SK-N-SH (cell line): ENCODE data around the gene OLFML3. TPM values are rescaled to one million over a fixed set of nuclear protein-coding genes. Genes with fewer than 3 reads are reported as not detected.

Experiments used
- CTCF ChIA-PET: fragments of 300-600, 350-600 bp; formaldehyde crosslinking; extraction: SDS; loops from one replicate; lab custom pipeline; 2021; lab: Yijun Ruan, JAX
- POLR2A ChIA-PET: fragments of 350-600 bp; sonication (Branson Sonifier 250); formaldehyde crosslinking; extraction: SDS; loops from one replicate; lab custom pipeline; 2020; ENCODE audit warnings: antibody characterized with exemption, inconsistent platforms; lab: Yijun Ruan, JAX
- DNase-seq: peaks from one replicate; pipeline ENCODE4 v3.0.0; 2012
- H2AFZ ChIP-seq: fragments of 200-600 bp; sonication (generic); 2 replicates; pipeline ENCODE4 v1.8.1; 2016; ENCODE audit warnings: antibody characterized with exemption, mild to moderate bottlenecking, low read depth
- H3F3A ChIP-seq: fragments of 200-600 bp; sonication (generic); replicated peaks from 2 replicates; pipeline ENCODE3; 2016; ENCODE audit warnings: antibody characterized with exemption, mild to moderate bottlenecking; ENCODE audit not compliant: insufficient read depth
- H3K27ac ChIP-seq, 2 experiments: fragments of 200-500 bp in 1 of 2; fragments of 200-600 bp in 1 of 2; sonication (Bioruptor generic) in 1 of 2; sonication (generic), shearing (Covaris generic) in 1 of 2; 2 replicates each; pipeline versions ENCODE4 v1.5.1 to v1.6.1; 2014 to 2016; ENCODE audit warnings: low read depth in 2 of 2, inconsistent platforms in 1 of 2, low read length in 1 of 2, mild to moderate bottlenecking in 1 of 2, mixed read lengths in 1 of 2
- H3K27me3 ChIP-seq: fragments of 200-600 bp; sonication (generic), shearing (Covaris generic); 2 replicates; pipeline ENCODE4 v1.6.1; 2016; ENCODE audit warnings: mixed run types; ENCODE audit not compliant: insufficient read depth
- H3K36me3 ChIP-seq, 2 experiments: fragments of 200-500 bp in 1 of 2; fragments of 200-600 bp in 1 of 2; sonication (Bioruptor generic) in 1 of 2; sonication (generic) in 1 of 2; replicated peaks in 1 of 2; 2 replicates each; pipeline versions ENCODE3 to v1.5.1; 2014 to 2016; ENCODE audit warnings: low read length in 1 of 2, mild to moderate bottlenecking in 1 of 2; ENCODE audit not compliant: insufficient read depth in 2 of 2, control insufficient read depth in 1 of 2
- H3K4me1 ChIP-seq, 2 experiments: fragments of 200-500 bp in 1 of 2; fragments of 200-600 bp in 1 of 2; sonication (Bioruptor generic) in 1 of 2; sonication (generic), shearing (Covaris generic) in 1 of 2; 2 replicates each; pipeline versions ENCODE4 v1.5.1 to v1.6.1; 2014 to 2016; ENCODE audit warnings: low read depth in 1 of 2, low read length in 1 of 2, mixed run types in 1 of 2; ENCODE audit not compliant: insufficient read depth in 2 of 2, control insufficient read depth in 1 of 2
- H3K4me2 ChIP-seq: fragments of 200-600 bp; sonication (generic), shearing (Covaris generic); 2 replicates; pipeline ENCODE4 v1.6.1; 2017; ENCODE audit warnings: mixed run types
- H3K4me3 ChIP-seq, 2 experiments: fragments of 200-500 bp in 1 of 2; fragments of 200-600 bp in 1 of 2; sonication (Bioruptor generic) in 1 of 2; sonication (generic), shearing (Covaris generic) in 1 of 2; 2 replicates each; pipeline versions ENCODE4 v1.5.1 to v1.8.1; 2014 to 2016; ENCODE audit warnings: low read depth in 2 of 2, inconsistent platforms in 1 of 2, low read length in 1 of 2, mild to moderate bottlenecking in 1 of 2, mixed read lengths in 1 of 2, moderate library complexity in 1 of 2
- H3K79me2 ChIP-seq: fragments of 200-600 bp; sonication (generic); 2 replicates; pipeline ENCODE4 v1.8.1; 2017; ENCODE audit warnings: mild to moderate bottlenecking; ENCODE audit not compliant: insufficient read depth
- H3K9ac ChIP-seq: fragments of 200-600 bp; sonication (generic); 2 replicates; pipeline ENCODE4 v1.6.1; 2017; ENCODE audit warnings: mixed run types
- H3K9me2 ChIP-seq: fragments of 200-600 bp; sonication (generic); 2 replicates; pipeline ENCODE4 v1.6.1; 2017; ENCODE audit warnings: mixed run types
- H3K9me3 ChIP-seq: fragments of 200-600 bp; sonication (generic); 2 replicates; pipeline ENCODE4 v1.6.1; 2017; ENCODE audit warnings: mixed run types, mild to moderate bottlenecking, moderate library complexity
- H4K20me1 ChIP-seq: fragments of 200-600 bp; sonication (generic); 2 replicates; pipeline ENCODE4 v1.6.1; 2017; ENCODE audit warnings: mild to moderate bottlenecking, mixed run types; ENCODE audit not compliant: insufficient read depth
- EP300 ChIP-seq, 2 experiments: IDR thresholded peaks; 2 replicates each; pipeline versions ENCODE4 v1.4.0 to v1.6.1; 2012; ENCODE audit warnings: borderline replicate concordance in 1 of 2, low read depth in 1 of 2, low read length in 1 of 2
- EZH2phosphoT487 ChIP-seq: fragments of 200-600 bp; sonication (generic); IDR thresholded peaks from 2 replicates; pipeline ENCODE4 v1.6.1; 2017; ENCODE audit warnings: low read depth, mixed run types, mild to moderate bottlenecking, antibody characterized with exemption, moderate library complexity, borderline replicate concordance
- FOXJ3 ChIP-seq: sonication (generic); formaldehyde crosslinking; IDR thresholded peaks from 2 replicates; pipeline ENCODE4 v1.5.1; 2020; ENCODE audit warnings: mild to moderate bottlenecking, missing genetic modification reagents
- FOXM1 ChIP-seq: IDR thresholded peaks from 2 replicates; pipeline ENCODE4 v1.4.0; 2012; ENCODE audit warnings: low read depth, mild to moderate bottlenecking
- GABPA ChIP-seq: IDR thresholded peaks from 2 replicates; pipeline ENCODE4 v1.4.0; 2012; ENCODE audit warnings: low read depth, mild to moderate bottlenecking
- GATA2 ChIP-seq: sonication (generic); formaldehyde crosslinking; IDR thresholded peaks from 2 replicates; pipeline ENCODE4 v1.5.0; 2020; ENCODE audit warnings: mild to moderate bottlenecking, missing genetic modification reagents
- IRF3 ChIP-seq: fragments of 150-350 bp; IDR thresholded peaks from 2 replicates; pipeline ENCODE4 v1.6.1; 2016; ENCODE audit warnings: mild to moderate bottlenecking, low read depth, low read length
- MEF2A ChIP-seq: IDR thresholded peaks from 2 replicates; pipeline ENCODE4 v1.4.0; 2012; ENCODE audit warnings: low read depth, borderline replicate concordance
- NFIC ChIP-seq: IDR thresholded peaks from 2 replicates; pipeline ENCODE4 v1.4.0; 2012; ENCODE audit warnings: borderline replicate concordance
- NRF1 ChIP-seq: IDR thresholded peaks from 2 replicates; pipeline ENCODE4 v1.6.1; 2012; ENCODE audit warnings: low read depth, mild to moderate bottlenecking, low read length
- RAD21 ChIP-seq: IDR thresholded peaks from 2 replicates; pipeline ENCODE4 v1.6.1; 2012; ENCODE audit warnings: mild to moderate bottlenecking, low read length
- RCOR1 ChIP-seq: fragments of 150-350 bp; IDR thresholded peaks from 2 replicates; pipeline ENCODE4 v1.6.1; 2017; ENCODE audit warnings: antibody characterized with exemption, low read length
- RFX5 ChIP-seq: IDR thresholded peaks from 2 replicates; pipeline ENCODE4 v1.6.1; 2012; ENCODE audit warnings: mild to moderate bottlenecking, improper control_type of control experiment, low read length
- SIN3A ChIP-seq: IDR thresholded peaks from 2 replicates; pipeline ENCODE4 v1.6.1; 2012; ENCODE audit warnings: low read depth, mild to moderate bottlenecking, low read length, moderate library complexity, borderline replicate concordance
- TAF1 ChIP-seq: IDR thresholded peaks from 2 replicates; pipeline ENCODE4 v1.6.1; 2012; ENCODE audit warnings: low read depth, mild to moderate bottlenecking, low read length, moderate library complexity, borderline replicate concordance
- TCF12 ChIP-seq: IDR thresholded peaks from 2 replicates; pipeline ENCODE4 v1.4.0; 2012
- USF1 ChIP-seq: IDR thresholded peaks from 2 replicates; pipeline ENCODE4 v1.4.0; 2012; ENCODE audit warnings: low read depth, borderline replicate concordance
- WGBS: methylation state at CpG from one replicate; pipeline ENCODE4 v1.1.6; 2017; ENCODE audit warnings: low lambda C conversion rate; 5-methylcytosine and 5-hydroxymethylcytosine counted together
- polyA plus RNA-seq, 3 experiments: library from polyadenylated mRNA; depleted of rRNA; stranded (reverse); fragments of >200 nt; gene quantifications; 2 replicates each; pipeline ENCODE4 v1.2.3, GENCODE V29; 2012
- TF ChIP-seq, protein P1 (sequence below): fragments of 200-600 bp; sonication (generic); IDR thresholded peaks from 2 replicates; pipeline ENCODE4 v1.6.1; 2017; ENCODE audit warnings: antibody characterized with exemption, mild to moderate bottlenecking, moderate library complexity

OLFML3 gene
- polyA plus RNA-seq, 1 of the 3 experiments (the other 2 are of a cell fraction), result 26.1 TPM

GRCh38 chr1:113975211-113975895, 3.9 kb upstream of the OLFML3 start:
- H3K27ac ChIP-seq, result peak overlapping the region in 1 of 2 experiments; percentile 11; a peak in 1 of 4 replicates
- H3K4me2 ChIP-seq, result no peak overlapping the region
- ChIA-PET CTCF (interaction anchor here (2.3 to 7.9 kb wide), 2 partner anchors 179 to 307 kb away, joined by 7 to 104 read pairs; partner anchors contain the start of gene SYT6), POLR2A (interaction anchor here (1.4 kb wide), 1 partner anchor 71 kb away, joined by 3 read pairs; the partner anchor contains the start of gene AP4B1)
- H3K36me3 ChIP-seq, result peaks cover 29 to 48% of the 10 kb centered on the region in 2 experiments
- WGBS, result 96% methylated on average over 4 of the region's 4 CpGs
- H3K9me3 ChIP-seq, result no peaks in the 10 kb centered on the region
- H4K20me1 ChIP-seq, result no peaks in the 10 kb centered on the region
- H3K4me3 ChIP-seq, result no peak overlapping the region
- no peaks in the 10 kb centered on the region for H3K9me2 ChIP-seq
- no peaks in the 10 kb centered on the region for H3K27me3 ChIP-seq
- H2AFZ ChIP-seq, result no peak overlapping the region
- TF ChIP-seq NFIC (no peak), FOXM1 (no peak), TCF12 (no peak), MEF2A (no peak), NRF1 (no peak), EP300 (IDR thresholded peaks at IDR 0.05; ENCODE audit: borderline replicate concordance in 1 of 2, low read depth in 1 of 2, low read length in 1 of 2) (no peak), RAD21 (no peak), RFX5 (no peak), GABPA (no peak), RCOR1 (no peak), USF1 (no peak), IRF3 (no peak), TAF1 (no peak), SIN3A (no peak), EZH2phosphoT487 (no peak), GATA2 (CRISPR knock-in tag) (no peak), FOXJ3 (CRISPR knock-in tag) (no peak)
- TF ChIP-seq, protein P1, sequence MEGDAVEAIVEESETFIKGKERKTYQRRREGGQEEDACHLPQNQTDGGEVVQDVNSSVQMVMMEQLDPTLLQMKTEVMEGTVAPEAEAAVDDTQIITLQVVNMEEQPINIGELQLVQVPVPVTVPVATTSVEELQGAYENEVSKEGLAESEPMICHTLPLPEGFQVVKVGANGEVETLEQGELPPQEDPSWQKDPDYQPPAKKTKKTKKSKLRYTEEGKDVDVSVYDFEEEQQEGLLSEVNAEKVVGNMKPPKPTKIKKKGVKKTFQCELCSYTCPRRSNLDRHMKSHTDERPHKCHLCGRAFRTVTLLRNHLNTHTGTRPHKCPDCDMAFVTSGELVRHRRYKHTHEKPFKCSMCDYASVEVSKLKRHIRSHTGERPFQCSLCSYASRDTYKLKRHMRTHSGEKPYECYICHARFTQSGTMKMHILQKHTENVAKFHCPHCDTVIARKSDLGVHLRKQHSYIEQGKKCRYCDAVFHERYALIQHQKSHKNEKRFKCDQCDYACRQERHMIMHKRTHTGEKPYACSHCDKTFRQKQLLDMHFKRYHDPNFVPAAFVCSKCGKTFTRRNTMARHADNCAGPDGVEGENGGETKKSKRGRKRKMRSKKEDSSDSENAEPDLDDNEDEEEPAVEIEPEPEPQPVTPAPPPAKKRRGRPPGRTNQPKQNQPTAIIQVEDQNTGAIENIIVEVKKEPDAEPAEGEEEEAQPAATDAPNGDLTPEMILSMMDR, result no peak
- no peak for DNase-seq
- peaks cover 21 to 48% of the 10 kb centered on the region in 2 experiments for H3K4me1 ChIP-seq
- peaks cover 21% of the 10 kb centered on the region for H3F3A ChIP-seq
- H3K9ac ChIP-seq, result no peak overlapping the region
- no peaks in the 10 kb centered on the region for H3K79me2 ChIP-seq
